Measurements from ENCODE around the gene NMT1. TPM values are rescaled to one million over a fixed set of nuclear protein-coding genes. Genes with fewer than 3 reads are reported as not detected.

NMT1 gene
- total RNA-seq, 1 experiment from 2014 or later: 173 TPM

DNA sequence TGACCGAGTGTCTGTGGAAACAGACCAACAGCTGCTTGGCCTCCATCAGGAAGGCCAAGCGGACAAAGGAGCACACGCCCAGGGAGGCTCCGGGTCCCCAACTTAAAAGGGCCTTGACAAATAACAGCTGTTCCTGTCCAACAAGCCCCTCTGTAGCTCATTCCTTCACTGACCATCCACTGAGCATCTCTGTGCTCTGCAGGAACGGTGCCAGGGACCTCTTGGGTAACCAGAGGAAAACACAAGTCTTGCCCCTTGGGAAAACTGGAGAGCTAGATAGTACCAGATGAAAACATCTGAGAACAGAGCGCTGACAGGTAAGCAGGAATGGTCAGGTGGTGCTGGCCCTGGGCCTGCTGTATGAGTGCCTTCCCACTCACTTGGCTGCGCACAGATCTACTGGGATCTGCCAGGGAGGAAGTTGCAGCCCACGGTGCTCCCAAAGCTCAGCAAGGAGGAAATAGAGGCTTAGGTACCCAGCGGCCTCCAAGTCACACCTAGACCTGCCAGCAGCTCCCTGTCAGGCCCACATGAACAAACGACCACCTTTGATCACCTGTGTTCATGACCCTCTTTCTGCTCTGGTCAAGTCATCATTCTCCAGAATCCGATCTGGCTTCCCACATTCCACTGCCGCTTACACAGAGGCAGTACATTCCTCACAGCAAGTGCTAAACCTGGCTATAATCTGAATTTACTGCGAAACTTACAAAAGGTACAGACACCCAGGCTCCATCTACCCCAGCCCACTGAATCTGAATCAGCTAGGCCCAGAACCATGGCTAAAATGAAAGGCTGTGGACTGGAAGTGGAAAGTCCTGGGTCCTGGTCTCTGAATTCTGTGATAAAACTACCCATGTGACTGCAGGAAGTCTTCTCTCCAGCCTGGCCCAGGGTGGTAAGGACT lies 22.1 kb upstream of the NMT1 start:
- H3K9me2 ChIP-seq (ENCODE audit: insufficient read depth): no peaks in the 10 kb centered on the region
- no TSS peak for BruUV-seq (replicated peaks)
- no peaks in the 10 kb centered on the region for H4K20me1 ChIP-seq (ENCODE audit: insufficient read depth)
- RAD21 ChIA-PET (ENCODE audit: low non-redundant PET in 1 of 2, low total read pairs in 2 of 2, uncharacterized antibody in 2 of 2, unreplicated experiment in 2 of 2): no interaction called here
- H3K27ac ChIP-seq (ENCODE audit: low read depth, low read length): no peak overlapping the region
- no peak overlapping the region for H3K9ac ChIP-seq (ENCODE audit: low read length)
- ATAC-seq (no peak), DNase-seq (ENCODE audit: low read depth, low spot score) (no peak)
- H3K9me3 ChIP-seq (ENCODE audit: control insufficient read depth in 1 of 2, insufficient read depth in 1 of 2, low read depth in 1 of 2, low read length in 2 of 2): no peaks in the 10 kb centered on the region
- CTCF ChIA-PET: no interaction called here
- 0 out of 4 replicates have a peak, but pooled peaks cover 0 to under 1% of the 10 kb centered on the region in 2 experiments for H3K36me3 ChIP-seq (ENCODE audit: control insufficient read depth in 1 of 2, insufficient read depth in 2 of 2, low read length in 2 of 2)
- no peaks in the 10 kb centered on the region for H3K27me3 ChIP-seq (ENCODE audit: insufficient read depth, low read length)
- TF ChIP-seq, protein P1, sequence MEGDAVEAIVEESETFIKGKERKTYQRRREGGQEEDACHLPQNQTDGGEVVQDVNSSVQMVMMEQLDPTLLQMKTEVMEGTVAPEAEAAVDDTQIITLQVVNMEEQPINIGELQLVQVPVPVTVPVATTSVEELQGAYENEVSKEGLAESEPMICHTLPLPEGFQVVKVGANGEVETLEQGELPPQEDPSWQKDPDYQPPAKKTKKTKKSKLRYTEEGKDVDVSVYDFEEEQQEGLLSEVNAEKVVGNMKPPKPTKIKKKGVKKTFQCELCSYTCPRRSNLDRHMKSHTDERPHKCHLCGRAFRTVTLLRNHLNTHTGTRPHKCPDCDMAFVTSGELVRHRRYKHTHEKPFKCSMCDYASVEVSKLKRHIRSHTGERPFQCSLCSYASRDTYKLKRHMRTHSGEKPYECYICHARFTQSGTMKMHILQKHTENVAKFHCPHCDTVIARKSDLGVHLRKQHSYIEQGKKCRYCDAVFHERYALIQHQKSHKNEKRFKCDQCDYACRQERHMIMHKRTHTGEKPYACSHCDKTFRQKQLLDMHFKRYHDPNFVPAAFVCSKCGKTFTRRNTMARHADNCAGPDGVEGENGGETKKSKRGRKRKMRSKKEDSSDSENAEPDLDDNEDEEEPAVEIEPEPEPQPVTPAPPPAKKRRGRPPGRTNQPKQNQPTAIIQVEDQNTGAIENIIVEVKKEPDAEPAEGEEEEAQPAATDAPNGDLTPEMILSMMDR (IDR thresholded peaks at IDR 0.05 in 2 of 3, conservative IDR thresholded peaks at IDR 0.05 in 1 of 3; ENCODE audit: borderline replicate concordance in 1 of 3, insufficient read depth in 1 of 3, low read depth in 2 of 3, low read length in 2 of 3): no peak
- POLR2A ChIA-PET: interaction anchor here (0.6 kb wide), 1 partner anchor 13 kb away, joined by 3 read pairs; no protein-coding TSS in a partner anchor
- no peak overlapping the region for H3K4me2 ChIP-seq (ENCODE audit: low read length)
- no peak overlapping the region for H3K4me3 ChIP-seq (replicated peaks in 1 of 2; ENCODE audit: low read depth in 1 of 2, low read length in 2 of 2)
- H3K4me1 ChIP-seq (ENCODE audit: control insufficient read depth in 1 of 2, insufficient read depth in 2 of 2, low read length in 2 of 2): no peaks in the 10 kb centered on the region
- H2AFZ ChIP-seq (ENCODE audit: low read depth, low read length, poor library complexity, severe bottlenecking): no peak overlapping the region
- intact Hi-C loops (cut with micrococcal nuclease): no loop called here
- H3K79me2 ChIP-seq (ENCODE audit: insufficient read depth, low read length): peaks cover 11% of the 10 kb centered on the region; the same call in 1 of the 2 replicates

DNA sequence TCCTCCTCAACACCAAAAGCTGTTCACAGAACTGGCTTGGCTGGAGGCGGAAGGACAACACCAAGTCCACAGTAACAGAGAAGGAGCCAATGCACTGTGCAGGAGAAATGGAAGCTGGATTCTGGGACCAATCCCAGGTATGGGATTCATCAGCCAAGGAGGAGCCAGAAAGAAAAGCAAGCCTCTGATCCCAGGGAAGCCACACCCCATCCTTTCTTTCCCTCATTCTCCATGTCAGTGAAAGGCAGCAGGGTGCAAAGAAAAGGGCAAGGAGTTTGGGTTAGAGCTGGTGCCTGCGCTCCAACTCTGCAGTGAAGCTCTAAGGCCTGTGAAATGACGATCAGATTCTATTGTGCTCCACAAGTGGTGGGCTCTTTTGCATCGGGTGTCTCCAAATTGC lies 20.7 kb upstream of the NMT1 start:
- CTCF ChIA-PET: no interaction called here
- no peak overlapping the region for H3K9ac ChIP-seq (ENCODE audit: low read length)
- DNase-seq (ENCODE audit: low read depth, low spot score): no peak
- peak; percentile 69 for ATAC-seq
- no peaks in the 10 kb centered on the region for H3K9me2 ChIP-seq (ENCODE audit: insufficient read depth)
- no peak overlapping the region for H3K4me2 ChIP-seq (ENCODE audit: low read length)
- no peak overlapping the region for H3K27ac ChIP-seq (ENCODE audit: low read depth, low read length)
- RAD21 ChIA-PET (ENCODE audit: low non-redundant PET in 1 of 2, low total read pairs in 2 of 2, uncharacterized antibody in 2 of 2, unreplicated experiment in 2 of 2): no interaction called here
- BruUV-seq (replicated peaks): no TSS peak
- no peaks in the 10 kb centered on the region for H3K27me3 ChIP-seq (ENCODE audit: insufficient read depth, low read length)
- no peaks in the 10 kb centered on the region for H3K36me3 ChIP-seq (ENCODE audit: control insufficient read depth in 1 of 2, insufficient read depth in 2 of 2, low read length in 2 of 2)
- no peak overlapping the region for H3K4me3 ChIP-seq (replicated peaks in 1 of 2; ENCODE audit: low read depth in 1 of 2, low read length in 2 of 2)
- intact Hi-C loops (cut with micrococcal nuclease): no loop called here
- H3K4me1 ChIP-seq (ENCODE audit: control insufficient read depth in 1 of 2, insufficient read depth in 2 of 2, low read length in 2 of 2): 0 out of 4 replicates have a peak, but pooled peaks cover 0 to 2% of the 10 kb centered on the region in 2 experiments
- peaks cover 19% of the 10 kb centered on the region for H3K79me2 ChIP-seq (ENCODE audit: insufficient read depth, low read length)
- no peaks in the 10 kb centered on the region for H4K20me1 ChIP-seq (ENCODE audit: insufficient read depth)
- no peaks in the 10 kb centered on the region for H3K9me3 ChIP-seq (ENCODE audit: control insufficient read depth in 1 of 2, insufficient read depth in 1 of 2, low read depth in 1 of 2, low read length in 2 of 2)
- no peak overlapping the region for H2AFZ ChIP-seq (ENCODE audit: low read depth, low read length, poor library complexity, severe bottlenecking)
- POLR2A ChIA-PET: no interaction called here
- TF ChIP-seq, protein P2, sequence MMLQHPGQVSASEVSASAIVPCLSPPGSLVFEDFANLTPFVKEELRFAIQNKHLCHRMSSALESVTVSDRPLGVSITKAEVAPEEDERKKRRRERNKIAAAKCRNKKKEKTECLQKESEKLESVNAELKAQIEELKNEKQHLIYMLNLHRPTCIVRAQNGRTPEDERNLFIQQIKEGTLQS (IDR thresholded peaks at IDR 0.05): no peak
- TF ChIP-seq, protein P3, sequence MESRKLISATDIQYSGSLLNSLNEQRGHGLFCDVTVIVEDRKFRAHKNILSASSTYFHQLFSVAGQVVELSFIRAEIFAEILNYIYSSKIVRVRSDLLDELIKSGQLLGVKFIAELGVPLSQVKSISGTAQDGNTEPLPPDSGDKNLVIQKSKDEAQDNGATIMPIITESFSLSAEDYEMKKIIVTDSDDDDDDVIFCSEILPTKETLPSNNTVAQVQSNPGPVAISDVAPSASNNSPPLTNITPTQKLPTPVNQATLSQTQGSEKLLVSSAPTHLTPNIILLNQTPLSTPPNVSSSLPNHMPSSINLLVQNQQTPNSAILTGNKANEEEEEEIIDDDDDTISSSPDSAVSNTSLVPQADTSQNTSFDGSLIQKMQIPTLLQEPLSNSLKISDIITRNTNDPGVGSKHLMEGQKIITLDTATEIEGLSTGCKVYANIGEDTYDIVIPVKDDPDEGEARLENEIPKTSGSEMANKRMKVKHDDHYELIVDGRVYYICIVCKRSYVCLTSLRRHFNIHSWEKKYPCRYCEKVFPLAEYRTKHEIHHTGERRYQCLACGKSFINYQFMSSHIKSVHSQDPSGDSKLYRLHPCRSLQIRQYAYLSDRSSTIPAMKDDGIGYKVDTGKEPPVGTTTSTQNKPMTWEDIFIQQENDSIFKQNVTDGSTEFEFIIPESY (IDR thresholded peaks at IDR 0.05; ENCODE audit: extremely low read depth, insufficient replicate concordance, low read length): no peak
- no peak for TF ChIP-seq SRF (IDR thresholded peaks at IDR 0.05; ENCODE audit: low read depth)

Measured in HCT116 (cell line).